Tibial artery (tissue), 4 donors: ENCODE data around the gene GYG2.

Experiments used
- DNase-seq, 2 donors: peaks; one replicate each; pipeline ENCODE4 v3.0.0-alpha.2; 2019
- H3K27ac ChIP-seq, 2 donors: fragments of 200-600 bp; sonication (generic) in 1 of 2; 1 replicate in 1 of 2; 2 replicates in 1 of 2; pipeline ENCODE4 v1.5.1; 2018 to 2019; ENCODE audit warnings: mild to moderate bottlenecking in 1 of 2
- H3K27me3 ChIP-seq, 2 donors: fragments of 200-600 bp; sonication (generic) in 1 of 2; one replicate each; pipeline versions ENCODE4 v1.5.1 to v1.6.0; 2016 to 2019
- H3K36me3 ChIP-seq, 3 donors: fragments of 200-600 bp; sonication (generic) in 2 of 3; one replicate each; pipeline ENCODE4 v1.5.1; 2016 to 2019; ENCODE audit warnings: mild to moderate bottlenecking in 2 of 3
- H3K4me1 ChIP-seq, 4 donors: fragments of 200-600 bp; sonication (generic) in 2 of 4; 1 replicate in 3 of 4; 2 replicates in 1 of 4; pipeline ENCODE4 v1.5.1; 2016 to 2019
- H3K4me3 ChIP-seq, 2 donors: fragments of 200-600 bp; sonication (generic) in 1 of 2; 1 replicate in 1 of 2; 2 replicates in 1 of 2; pipeline ENCODE4 v1.5.1; 2018 to 2019; ENCODE audit warnings: mild to moderate bottlenecking in 2 of 2
- H3K9me3 ChIP-seq, 3 donors: fragments of 200-600 bp; sonication (generic) in 1 of 3; one replicate each; pipeline ENCODE4 v1.5.1; 2016 to 2019
- CTCF ChIP-seq, 2 experiments: fragments of 200-600 bp in 1 of 2; fragments of 450-650 bp in 1 of 2; IDR thresholded peaks; one replicate each; pipeline ENCODE4 v1.5.1; 2017 to 2019; ENCODE audit warnings: antibody characterized with exemption in 2 of 2, mild to moderate bottlenecking in 1 of 2, moderate library complexity in 1 of 2
- intact Hi-C: fragments of 100-400 bp; cut with DNase I; formaldehyde crosslinking; loops from one replicate; pipeline ENCODE4 v1.15.0; 2023; ENCODE audit warnings: low total_unique reads

The GYG2 gene

DNA sequence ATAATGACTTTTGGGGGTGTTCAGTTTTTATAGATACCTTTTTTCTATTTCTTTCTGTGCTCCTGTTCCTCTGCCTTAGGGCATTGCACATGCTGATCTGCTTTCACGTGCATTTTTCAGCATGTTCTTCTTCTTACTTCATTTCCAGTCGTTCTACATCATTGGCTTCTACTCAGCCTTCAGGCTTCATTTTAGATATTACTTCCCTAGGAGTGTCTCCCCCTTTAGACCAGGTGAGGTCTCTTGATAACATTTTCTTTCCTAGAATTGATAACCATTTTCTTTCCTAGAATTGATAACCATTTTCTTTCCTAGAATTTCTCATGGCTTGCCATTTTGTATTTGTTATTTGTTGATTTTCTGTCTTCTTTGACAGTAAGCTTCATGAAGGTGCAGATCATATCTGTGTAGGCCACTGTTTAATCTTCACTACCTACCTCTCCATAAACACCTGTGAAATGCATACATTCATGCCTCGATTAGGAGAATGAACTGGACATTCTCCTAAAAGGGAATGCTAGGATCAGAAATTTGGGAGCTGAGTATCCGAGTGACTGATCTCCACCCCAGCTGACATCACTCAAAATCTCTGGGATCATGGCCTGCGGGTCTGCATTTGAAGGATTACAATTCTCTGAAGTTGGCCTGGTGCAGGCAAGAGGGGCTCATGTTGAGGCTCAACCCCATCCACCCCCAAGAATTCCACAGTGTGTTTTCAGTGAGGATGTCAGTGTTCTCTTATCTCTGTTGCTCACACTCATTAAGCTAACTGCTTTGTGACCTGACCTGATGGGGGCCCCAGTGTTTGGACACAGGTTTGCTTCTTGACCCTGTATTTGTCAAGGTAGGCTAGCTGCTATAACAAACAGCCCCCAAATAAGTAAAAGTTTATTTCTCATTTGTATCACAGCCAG, 45.7 kb downstream of the GYG2 start:
- H3K36me3 ChIP-seq: no peaks in the 10 kb centered on the region
- H3K27me3 ChIP-seq: no peaks in the 10 kb centered on the region
- intact Hi-C loops: no loop called here
- no peaks in the 10 kb centered on the region for H3K9me3 ChIP-seq
- H3K4me1 ChIP-seq: no peaks in the 10 kb centered on the region
- H3K4me3 ChIP-seq: no peak overlapping the region
- no peak for TF ChIP-seq CTCF (IDR thresholded peaks at IDR 0.05)
- DNase-seq: no peak
- no peak overlapping the region for H3K27ac ChIP-seq

- no peaks in the 10 kb centered on the region for H3K9me3 ChIP-seq
- no peaks in the 10 kb centered on the region for H3K27me3 ChIP-seq
- DNase-seq: no peak
Measured at GRCh38 chrX:2875136-2875481, 46.4 kb downstream of the GYG2 start.

DNA sequence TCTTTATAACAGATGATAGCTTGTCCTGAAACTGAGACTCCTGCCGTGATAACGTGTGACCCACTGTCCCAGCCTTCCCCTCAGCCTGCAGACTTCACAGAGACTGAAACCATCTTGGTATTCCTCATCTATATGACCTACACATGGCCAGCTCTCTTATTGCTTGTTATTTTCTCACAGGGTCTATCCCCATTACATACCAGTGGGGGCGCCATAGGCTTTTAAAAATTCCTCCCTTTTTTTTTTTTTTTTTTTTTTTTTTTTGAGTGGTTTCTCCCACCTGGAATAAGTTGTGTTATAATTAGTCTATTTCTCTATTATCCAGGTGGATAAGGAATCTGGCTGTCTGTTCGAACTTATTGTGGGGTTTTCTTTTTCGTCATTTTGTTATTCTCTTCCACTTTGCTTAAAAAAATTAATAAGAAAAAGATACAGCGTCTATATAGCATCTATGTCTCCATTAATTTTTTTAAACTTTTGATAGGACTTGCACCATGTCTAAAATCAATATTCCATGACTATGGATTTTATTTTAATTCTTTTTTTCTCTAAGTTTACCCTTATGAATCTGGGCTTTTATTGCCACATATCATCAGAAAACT, 47.2 kb downstream of the GYG2 start:
- no peak for TF ChIP-seq CTCF (IDR thresholded peaks at IDR 0.05)
- intact Hi-C loops: no loop called here
- Histone ChIP-seq H3K36me3 (no peaks in the 10 kb centered on the region), H3K27ac (no peak overlapping the region), H3K9me3 (no peaks in the 10 kb centered on the region), H3K4me3 (no peak overlapping the region), H3K27me3 (no peaks in the 10 kb centered on the region), H3K4me1 (no peaks in the 10 kb centered on the region)
- no peak for DNase-seq

More at GRCh38 chrX:2875136-2875481, 46.4 kb downstream of the GYG2 start:
- Histone ChIP-seq H3K4me3 (no peak overlapping the region), H3K27ac (no peak overlapping the region), H3K36me3 (no peaks in the 10 kb centered on the region), H3K4me1 (no peaks in the 10 kb centered on the region)
- no peak for TF ChIP-seq CTCF (IDR thresholded peaks at IDR 0.05)
- intact Hi-C loops: no loop called here

DNA sequence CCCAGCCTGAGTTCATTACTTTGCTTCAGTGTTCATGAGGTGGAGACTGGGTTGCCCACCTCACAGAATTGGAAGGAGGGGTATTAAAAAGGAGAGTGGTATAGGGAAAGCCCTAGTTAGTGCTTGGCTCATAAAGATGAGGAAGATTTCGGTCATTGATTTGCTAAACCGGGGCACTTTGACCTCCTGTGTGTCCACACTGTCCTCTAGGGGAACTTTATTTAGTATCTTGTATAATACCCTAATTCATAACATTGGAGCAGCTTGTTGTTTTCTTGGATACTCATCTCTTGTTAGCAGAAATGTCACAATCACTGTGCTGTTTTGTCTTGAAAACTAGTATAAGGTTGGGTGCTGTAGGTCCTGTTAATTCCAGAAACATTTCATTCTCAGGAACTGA, 49.8 kb downstream of the GYG2 start:
- Histone ChIP-seq H3K36me3 (no peaks in the 10 kb centered on the region), H3K27ac (no peak overlapping the region), H3K9me3 (no peaks in the 10 kb centered on the region), H3K4me3 (no peak overlapping the region), H3K4me1 (no peaks in the 10 kb centered on the region), H3K27me3 (no peaks in the 10 kb centered on the region)
- no peak for DNase-seq
- intact Hi-C loops: no loop called here
- no peak for TF ChIP-seq CTCF (IDR thresholded peaks at IDR 0.05)

GRCh38 chrX:2879670-2880069, 50.9 kb downstream of the GYG2 start:
- DNase-seq: no peak
- TF ChIP-seq CTCF (IDR thresholded peaks at IDR 0.05): no peak
- no peaks in the 10 kb centered on the region for H3K9me3 ChIP-seq
- H3K4me1 ChIP-seq: no peaks in the 10 kb centered on the region
- no peaks in the 10 kb centered on the region for H3K27me3 ChIP-seq
- H3K4me3 ChIP-seq: no peak overlapping the region
- no peak overlapping the region for H3K27ac ChIP-seq
- intact Hi-C loops: no loop called here
- no peaks in the 10 kb centered on the region for H3K36me3 ChIP-seq
